ENCODE measurements around the gene PCDH1. TPM values are rescaled to one million over a fixed set of nuclear protein-coding genes. Genes with fewer than 3 reads are reported as not detected.
A peak's percentile ranks its signal among the peaks of the same experiment; 100 is the strongest.

Gene PCDH1
- total RNA-seq, 1 donor from 2014 or later: 22.8 TPM

GRCh38 chr5:141882594-141883183, 4.5 kb upstream of the PCDH1 start:
- TF ChIP-seq CTCF (conservative IDR thresholded peaks at IDR 0.05): no peak
- no peak for DNase-seq (ENCODE audit: extremely low spot score, unreplicated experiment)
- Mint-ChIP-seq H3K9me3 (no peaks in the 10 kb centered on the region), H3K27me3 (peaks cover 72% of the 10 kb centered on the region), H3K36me3 (no peaks in the 10 kb centered on the region), H3K4me1 (ENCODE audit: unreplicated experiment) (peaks cover 23% of the 10 kb centered on the region), H3K27ac (no peak overlapping the region), H3K4me3 (peak overlapping the region; percentile 76)

- no peak for DNase-seq (ENCODE audit: extremely low spot score, unreplicated experiment)
- TF ChIP-seq CTCF (conservative IDR thresholded peaks at IDR 0.05): no peak
- no peak overlapping the region for H3K4me3 Mint-ChIP-seq
- H3K36me3 Mint-ChIP-seq: no peaks in the 10 kb centered on the region
- H3K9me3 Mint-ChIP-seq: no peaks in the 10 kb centered on the region
- H3K4me1 Mint-ChIP-seq (ENCODE audit: unreplicated experiment): peaks cover 30% of the 10 kb centered on the region
- H3K27me3 Mint-ChIP-seq: peaks cover 80% of the 10 kb centered on the region
- H3K27ac Mint-ChIP-seq: no peak overlapping the region
Observed at GRCh38 chr5:141881886-141882285, 3.7 kb upstream of the PCDH1 start.

GRCh38 chr5:141880961-141881801, 3.0 kb upstream of the PCDH1 start:
- Mint-ChIP-seq H3K4me1 (ENCODE audit: unreplicated experiment) (peaks cover 31% of the 10 kb centered on the region), H3K27ac (peak overlapping the region; percentile 17), H3K27me3 (peaks cover 81% of the 10 kb centered on the region), H3K36me3 (no peaks in the 10 kb centered on the region), H3K4me3 (peak overlapping the region; percentile 32), H3K9me3 (no peaks in the 10 kb centered on the region)
- no peak for TF ChIP-seq CTCF (conservative IDR thresholded peaks at IDR 0.05)
- DNase-seq (ENCODE audit: extremely low spot score, unreplicated experiment): peak; percentile 56

- H3K4me1 Mint-ChIP-seq (ENCODE audit: unreplicated experiment): peaks cover 32% of the 10 kb centered on the region
- no peak overlapping the region for H3K27ac Mint-ChIP-seq
Observed at GRCh38 chr5:141879941-141880738, 1.9 kb upstream of the PCDH1 start.

More at GRCh38 chr5:141879941-141880738, 1.9 kb upstream of the PCDH1 start:
- Mint-ChIP-seq H3K4me3 (peak overlapping the region; percentile 89), H3K36me3 (no peaks in the 10 kb centered on the region), H3K27me3 (peaks cover 81% of the 10 kb centered on the region), H3K9me3 (no peaks in the 10 kb centered on the region)
- no peak for DNase-seq (ENCODE audit: extremely low spot score, unreplicated experiment)
- no peak for TF ChIP-seq CTCF (conservative IDR thresholded peaks at IDR 0.05)

All from type B pancreatic cell (in vitro differentiated cells).